Nephron progenitor cell (in vitro differentiated cells): ENCODE measurements around the gene SGTA.
"Not testable (repeated sequence)": the region's sequence is repeated elsewhere in the genome, so short reads cannot be mapped to it uniquely, and the experiment has no call there.

Experiments used
- DNase-seq: peaks from one replicate; pipeline ENCODE4 v3.0.0; 2021
- H3K27ac Mint-ChIP-seq: 2 replicates; pipeline ENCODE4 v1.8.0; 2021; ENCODE audit warnings: mild to moderate bottlenecking, moderate library complexity, mixed read lengths
- H3K27me3 Mint-ChIP-seq: 2 replicates; pipeline ENCODE4 v1.8.0; 2021; ENCODE audit warnings: mild to moderate bottlenecking, low read depth, mixed read lengths; ENCODE audit not compliant: poor library complexity
- H3K36me3 Mint-ChIP-seq: 2 replicates; pipeline ENCODE4 v1.8.0; 2021; ENCODE audit warnings: low read depth, mixed read lengths
- H3K4me1 Mint-ChIP-seq: 2 replicates; pipeline ENCODE4 v1.8.0; 2021; ENCODE audit warnings: mixed read lengths
- H3K4me3 Mint-ChIP-seq: 2 replicates; pipeline ENCODE4 v1.8.0; 2021; ENCODE audit warnings: mild to moderate bottlenecking, moderate library complexity, mixed read lengths
- H3K9me3 Mint-ChIP-seq: 2 replicates; pipeline ENCODE4 v1.8.0; 2021; ENCODE audit warnings: mild to moderate bottlenecking, moderate library complexity, mixed read lengths
- CTCF ChIP-seq: fragments of 200-600 bp; sonication (generic); IDR thresholded peaks from 2 replicates; pipeline ENCODE4 v1.5.0; 2021; ENCODE audit warnings: antibody characterized with exemption

The SGTA gene

GRCh38 chr19:2796659-2797266, 13.7 kb upstream of the SGTA start:
- no peak for DNase-seq
- H3K4me1 Mint-ChIP-seq, result no peaks in the 10 kb centered on the region
- no peaks in the 10 kb centered on the region for H3K27me3 Mint-ChIP-seq
- no peak overlapping the region for H3K27ac Mint-ChIP-seq
- no peaks in the 10 kb centered on the region for H3K9me3 Mint-ChIP-seq
- peaks cover 50% of the 10 kb centered on the region for H3K36me3 Mint-ChIP-seq
- TF ChIP-seq CTCF, result no peak
- no peak overlapping the region for H3K4me3 Mint-ChIP-seq

GRCh38 chr19:2795827-2796658, 13.0 kb upstream of the SGTA start:
- no peak overlapping the region for H3K27ac Mint-ChIP-seq
- H3K9me3 Mint-ChIP-seq, result no peaks in the 10 kb centered on the region
- TF ChIP-seq CTCF, result no peak
- H3K4me3 Mint-ChIP-seq, result no peak overlapping the region
- no peaks in the 10 kb centered on the region for H3K4me1 Mint-ChIP-seq
- H3K27me3 Mint-ChIP-seq, result no peaks in the 10 kb centered on the region
- DNase-seq, result no peak
- H3K36me3 Mint-ChIP-seq, result peaks cover 44% of the 10 kb centered on the region

- Mint-ChIP-seq H3K36me3 (peaks cover 48% of the 10 kb centered on the region), H3K4me1 (no peaks in the 10 kb centered on the region), H3K27me3 (no peaks in the 10 kb centered on the region), H3K9me3 (no peaks in the 10 kb centered on the region), H3K4me3 (no peak overlapping the region), H3K27ac (no peak overlapping the region)
- no peak for TF ChIP-seq CTCF
- DNase-seq, result no peak
Measured at GRCh38 chr19:2793577-2793976, 10.5 kb upstream of the SGTA start.

GRCh38 chr19:2793126-2793525, 10.1 kb upstream of the SGTA start:
- no peak overlapping the region for H3K4me3 Mint-ChIP-seq
- H3K27ac Mint-ChIP-seq, result no peak overlapping the region
- peaks cover 3% of the 10 kb centered on the region for H3K27me3 Mint-ChIP-seq
- DNase-seq, result no peak
- peaks cover 51% of the 10 kb centered on the region for H3K36me3 Mint-ChIP-seq
- H3K9me3 Mint-ChIP-seq, result no peaks in the 10 kb centered on the region
- no peak for TF ChIP-seq CTCF
- peaks cover 3% of the 10 kb centered on the region for H3K4me1 Mint-ChIP-seq

GRCh38 chr19:2792666-2793065, 9.6 kb upstream of the SGTA start:
- DNase-seq, H3K27ac Mint-ChIP-seq, H3K4me3 Mint-ChIP-seq, H3K4me1 Mint-ChIP-seq, H3K27me3 Mint-ChIP-seq, H3K9me3 Mint-ChIP-seq: not testable (repeated sequence)
- peaks cover 55% of the 10 kb centered on the region for H3K36me3 Mint-ChIP-seq

GRCh38 chr19:2791876-2792275, 8.8 kb upstream of the SGTA start:
- TF ChIP-seq CTCF, result no peak
- Mint-ChIP-seq H3K4me3 (no peak overlapping the region), H3K27me3 (peaks cover 3% of the 10 kb centered on the region), H3K9me3 (no peaks in the 10 kb centered on the region), H3K36me3 (peaks cover 58% of the 10 kb centered on the region), H3K27ac (peak overlapping the region; percentile 92), H3K4me1 (peaks cover 16% of the 10 kb centered on the region)
- no peak for DNase-seq
